GM19328 (cell line): ENCODE results near the gene UBA3.
A peak's percentile ranks its signal among the peaks of the same experiment; 100 is the strongest.

ENCODE experiments used
- ATAC-seq: cut with Tn5 transposase; IDR thresholded peaks from one replicate; pipeline ENCODE4 v1.9.1; 2021; ENCODE audit warnings: mild to moderate bottlenecking, moderate library complexity; ENCODE audit not compliant: unreplicated experiment

UBA3 gene

DNA sequence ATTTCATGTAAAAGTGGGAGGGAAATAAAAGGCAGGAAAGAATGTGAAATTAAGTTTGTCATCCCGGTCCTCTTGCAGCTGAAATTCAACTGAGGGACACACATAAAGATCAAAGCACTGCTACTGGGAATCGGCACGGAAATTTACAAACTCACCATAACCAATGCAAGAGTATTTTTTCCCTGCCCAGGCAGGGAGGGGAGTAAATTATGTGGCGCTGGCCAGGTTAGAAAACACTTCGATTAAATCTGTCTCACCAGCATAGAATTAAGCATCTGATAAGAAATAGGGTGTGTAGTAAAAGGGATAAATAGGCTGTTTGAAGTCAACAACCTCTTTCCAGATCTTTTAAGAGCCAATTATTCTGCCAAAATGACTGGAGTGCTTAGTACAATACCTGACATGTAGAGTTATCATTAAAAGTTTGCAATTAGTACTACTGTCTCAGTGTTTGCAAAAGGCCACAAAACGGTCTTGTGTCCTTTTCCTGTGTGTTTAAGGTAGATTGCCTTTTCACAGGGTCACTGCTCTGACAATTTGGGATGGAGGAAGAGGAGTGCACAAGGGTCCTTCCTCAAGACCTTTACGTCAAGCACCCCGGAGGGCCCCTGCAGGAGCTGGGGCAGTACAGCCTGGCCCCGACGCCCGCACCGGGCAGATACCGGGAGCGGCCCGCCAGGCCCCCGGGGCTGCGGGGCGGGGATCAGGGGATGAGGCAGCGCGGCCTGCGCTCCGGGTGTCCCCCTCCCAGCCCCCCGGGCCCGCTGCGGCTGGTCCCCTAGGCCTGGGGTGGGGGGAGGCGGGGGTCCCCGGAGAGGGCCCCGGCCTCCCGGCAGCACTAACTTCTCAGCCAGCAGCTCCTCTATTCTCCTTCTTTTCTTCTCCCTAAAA lies 651 bp downstream of the UBA3 start:
- peak; percentile 18 for ATAC-seq

DNA sequence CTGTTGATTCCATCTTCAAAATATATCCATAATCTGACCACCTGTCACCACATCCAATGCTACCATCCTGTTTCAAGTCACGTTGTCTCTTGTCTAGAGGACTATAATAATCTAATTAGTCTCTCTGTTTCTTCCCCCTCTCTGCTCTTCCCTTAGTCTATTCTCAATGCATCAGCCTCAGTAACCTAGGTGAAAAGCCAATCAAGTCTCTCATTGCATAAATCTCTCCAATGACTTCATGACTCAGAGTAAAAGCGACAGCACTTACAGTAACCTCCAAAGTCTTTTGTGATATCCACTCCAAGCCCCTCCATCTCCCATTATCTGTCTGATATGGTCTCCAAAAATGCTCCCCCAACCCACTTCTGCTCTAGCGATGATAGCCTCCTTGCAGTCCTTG lies 7.2 kb downstream of the UBA3 start:
- ATAC-seq, result no peak

DNA sequence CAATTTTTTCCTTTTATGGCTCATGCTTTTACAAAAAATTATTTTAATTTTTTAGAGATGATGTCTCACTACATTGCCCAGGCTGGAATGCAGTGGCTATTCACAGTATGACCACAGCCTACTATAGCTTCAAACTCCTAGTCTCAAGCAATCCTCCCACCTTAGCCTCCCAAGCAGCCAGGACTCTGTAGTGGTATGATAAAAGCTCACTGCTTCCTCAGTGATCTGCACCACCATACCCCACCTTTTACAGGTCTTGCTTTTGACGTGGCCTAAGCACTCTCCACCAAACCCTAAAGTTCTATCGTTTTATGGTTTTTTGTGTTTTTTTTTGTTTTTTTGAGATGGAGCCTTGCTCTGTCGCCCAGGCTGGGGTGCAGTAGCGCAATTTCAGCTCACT lies 14.0 kb downstream of the UBA3 start:
- ATAC-seq, result no peak

DNA sequence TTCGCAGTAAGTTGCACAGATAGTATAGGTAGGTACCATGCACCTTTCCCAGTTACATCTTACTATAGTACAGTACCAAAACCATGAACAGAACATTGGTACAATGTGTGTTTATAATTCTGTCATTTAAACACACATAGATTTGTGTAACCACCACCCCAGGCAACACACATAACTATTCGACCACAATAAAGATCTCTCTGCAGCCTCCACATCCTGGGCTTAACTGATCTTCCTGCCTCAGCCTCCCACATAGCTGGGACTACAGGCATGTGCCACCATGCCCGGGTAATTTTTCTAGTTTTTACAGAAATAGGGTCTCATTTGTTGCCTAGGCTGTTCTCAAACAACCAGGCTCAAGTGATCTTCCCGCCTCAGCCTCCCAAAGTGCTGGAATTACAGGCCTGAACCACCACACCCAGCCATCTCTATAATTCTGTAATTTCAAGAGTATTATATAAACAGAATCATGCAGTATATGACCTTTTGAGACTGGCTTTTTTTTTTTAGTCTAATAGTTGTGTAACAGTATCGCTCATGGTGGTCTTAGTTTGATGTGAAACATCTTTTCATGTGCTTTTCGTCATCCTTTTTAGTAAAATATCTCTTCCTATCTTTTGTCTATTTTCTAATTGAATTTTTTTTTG lies 14.7 kb downstream of the UBA3 start:
- no peak for ATAC-seq

DNA sequence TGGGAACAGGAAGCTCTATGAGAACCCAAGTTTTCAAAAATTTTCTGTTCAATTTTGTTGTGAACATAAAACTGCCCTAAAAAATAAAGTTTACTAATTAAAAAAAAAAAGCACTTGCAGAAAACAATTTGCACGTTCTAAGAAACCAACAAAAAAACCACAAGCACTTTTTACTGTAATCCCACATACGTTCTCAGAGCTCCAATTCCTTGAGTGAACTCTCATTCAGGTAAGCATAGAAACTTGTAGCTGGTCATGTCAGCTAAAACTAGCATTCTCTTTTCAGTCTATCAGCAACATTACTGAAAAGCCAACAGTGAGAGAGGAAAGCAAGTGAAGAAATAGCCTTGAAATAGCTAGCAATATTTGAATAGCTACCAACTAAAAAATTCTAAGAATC lies 16.5 kb downstream of the UBA3 start:
- ATAC-seq, result no peak

DNA sequence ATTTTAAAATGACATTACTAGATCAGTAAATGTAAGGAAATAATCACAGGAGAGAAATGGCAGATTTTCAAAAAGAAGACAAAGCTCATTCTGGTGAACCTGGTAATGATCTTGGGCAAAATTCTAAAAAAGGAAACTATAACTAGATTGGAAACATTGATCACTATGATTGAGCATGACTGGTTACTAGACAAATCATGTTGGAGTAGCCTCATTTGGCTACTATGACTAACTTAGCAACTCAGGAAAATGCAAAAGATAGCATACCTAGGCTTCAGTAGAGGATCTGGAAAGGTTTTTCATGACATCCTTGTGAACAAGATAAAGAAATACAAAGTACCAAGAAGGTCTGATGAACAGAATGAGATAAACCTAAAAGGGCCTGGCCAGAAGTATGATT lies 20.5 kb downstream of the UBA3 start:
- ATAC-seq, result no peak

DNA sequence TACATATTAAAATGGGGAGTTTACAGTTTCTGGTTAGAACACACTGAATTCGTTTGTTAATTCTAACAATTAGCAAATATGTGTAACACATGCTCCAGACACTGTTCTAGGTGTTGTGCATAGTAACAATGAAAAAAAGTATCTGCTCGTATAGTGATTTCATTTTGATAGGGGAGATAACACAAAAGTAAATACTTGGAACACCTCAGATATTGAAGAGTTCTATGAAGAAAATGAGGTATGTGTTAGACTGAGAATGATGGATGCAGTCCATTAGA lies 21.3 kb downstream of the UBA3 start:
- no peak for ATAC-seq

DNA sequence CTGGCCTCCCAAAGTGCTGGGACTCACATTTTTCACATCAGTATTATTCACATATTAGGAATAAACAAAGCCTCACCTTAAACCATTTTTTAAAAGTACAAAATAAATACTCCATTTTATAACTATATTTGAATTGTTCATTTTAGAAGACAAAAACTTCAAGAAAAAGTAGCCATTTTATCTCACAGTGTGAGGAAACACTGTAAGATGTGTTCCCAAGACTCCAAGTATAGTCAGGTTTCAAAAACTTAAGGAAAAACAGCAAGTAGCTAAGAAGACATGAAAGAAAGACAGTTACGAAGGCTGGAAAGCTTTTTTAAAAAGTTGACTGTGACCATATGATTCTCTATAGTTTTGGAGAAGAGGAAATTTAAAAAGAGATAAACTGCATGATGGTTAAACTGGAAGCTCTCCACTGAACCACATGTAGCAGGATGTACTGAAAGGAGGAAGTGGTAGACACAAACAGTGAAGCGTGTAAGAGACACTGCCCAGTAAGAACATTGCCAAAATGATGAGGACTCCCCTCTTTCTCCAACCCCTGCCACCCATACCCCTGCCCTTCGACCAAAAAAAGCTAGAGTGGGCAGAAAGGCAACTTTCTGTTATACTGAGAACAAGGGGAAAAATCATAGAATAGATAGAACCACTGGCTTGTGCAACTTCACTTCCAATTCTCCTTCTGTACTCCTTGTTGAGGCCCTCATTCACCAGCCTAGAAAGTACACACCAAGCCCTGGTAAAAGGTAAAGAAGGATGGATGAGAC lies 21.8 kb downstream of the UBA3 start:
- peak; percentile 99 for ATAC-seq

DNA sequence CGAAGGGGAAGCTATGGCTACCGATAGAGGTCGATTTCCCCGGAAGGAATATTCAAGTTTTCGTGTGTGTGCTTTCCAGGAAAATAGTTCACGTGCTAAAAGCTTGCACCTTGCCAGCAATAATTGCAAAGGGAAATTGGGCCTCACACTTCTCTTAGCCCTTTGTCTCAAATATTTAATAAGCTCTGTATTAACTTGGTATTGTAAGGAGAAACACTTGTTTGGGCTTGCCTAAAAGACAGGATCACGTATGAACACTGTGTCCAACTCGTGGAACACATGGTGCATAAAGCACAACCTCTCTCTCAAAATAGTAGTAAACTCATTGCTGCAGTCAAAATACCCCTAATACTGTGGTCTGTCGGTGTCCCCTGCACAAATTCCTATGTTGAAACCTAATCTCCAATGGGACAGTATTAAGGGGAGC lies 27.7 kb downstream of the UBA3 start:
- ATAC-seq, result no peak

DNA sequence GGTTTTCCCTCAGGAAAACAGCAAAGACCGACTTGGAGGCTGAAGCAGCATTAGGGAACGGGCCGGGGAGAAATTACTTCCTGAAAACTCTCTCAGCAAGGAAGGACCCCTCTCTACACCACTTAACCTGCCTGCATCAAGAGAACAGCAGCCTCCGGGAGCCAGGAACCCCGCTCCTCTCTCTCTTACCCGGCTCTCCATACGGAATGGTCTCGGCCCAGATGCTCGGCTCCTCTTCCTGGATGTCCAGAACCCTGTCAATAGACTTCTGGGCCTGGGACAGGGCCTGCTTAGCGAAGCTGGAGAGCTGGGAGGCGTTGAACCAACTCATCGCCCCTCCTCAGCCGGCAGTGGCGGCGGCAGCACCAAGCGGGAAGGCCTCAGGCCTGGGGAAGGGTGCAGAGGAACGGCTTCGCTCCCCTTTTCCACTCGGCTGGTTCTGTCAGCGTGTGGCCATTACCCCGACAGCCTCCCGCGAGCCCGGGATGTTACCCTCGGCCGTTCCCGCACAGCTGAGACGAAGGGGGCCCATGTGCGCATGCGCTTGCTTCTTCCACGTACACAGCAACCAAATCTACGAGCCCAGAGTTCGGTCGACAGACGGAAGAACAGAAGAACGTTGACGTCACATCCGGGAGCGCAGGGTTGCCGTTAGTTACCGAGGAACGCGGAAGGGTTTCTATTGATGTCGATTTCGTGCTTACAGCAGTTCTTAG lies 28.3 kb downstream of the UBA3 start, which contains the start of gene TMF1:
Gene TMF1, minus strand, starts transcription at position 578 of the 716 bp plus-strand sequence. Its CDS starts 247 bp downstream, at position 331.
- peak; percentile 95 for ATAC-seq

DNA sequence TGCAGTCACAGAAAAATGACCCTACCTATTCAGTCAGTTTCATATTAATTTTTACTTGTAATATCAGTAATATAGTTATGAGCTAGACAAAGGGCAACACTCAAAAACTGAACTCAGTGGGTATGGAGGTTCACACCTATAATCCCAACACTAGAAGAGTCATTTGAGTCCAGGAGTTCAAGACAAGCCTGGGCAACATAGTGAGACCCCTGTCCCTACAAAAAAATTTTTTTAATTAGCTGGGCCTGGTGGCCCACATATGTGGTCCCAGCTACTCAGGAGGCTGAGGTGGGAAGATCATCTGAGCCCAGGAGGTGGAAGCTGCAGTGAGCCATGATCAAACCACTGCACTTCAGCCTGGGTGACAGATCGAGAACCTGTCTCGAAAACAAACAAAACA lies 31.2 kb downstream of the UBA3 start:
- ATAC-seq, result no peak

DNA sequence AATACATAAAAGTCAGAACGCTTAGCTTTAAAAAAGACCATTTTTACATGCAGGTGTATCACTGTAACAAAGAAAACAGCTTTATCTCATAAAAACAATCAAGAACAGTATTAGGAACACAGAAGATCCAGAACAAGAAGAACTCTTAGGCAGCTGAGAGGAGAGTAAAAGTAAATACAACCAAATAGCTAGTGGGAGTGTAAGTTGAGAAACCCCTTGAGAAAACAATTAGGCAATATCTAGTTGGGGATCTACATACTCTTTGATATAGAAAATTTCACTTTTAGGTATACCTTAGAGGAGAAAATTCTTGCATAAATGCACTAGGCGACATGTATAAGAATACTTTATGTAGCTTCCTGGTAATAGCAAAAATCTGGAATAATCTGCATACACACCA lies 35.6 kb downstream of the UBA3 start:
- no peak for ATAC-seq

DNA sequence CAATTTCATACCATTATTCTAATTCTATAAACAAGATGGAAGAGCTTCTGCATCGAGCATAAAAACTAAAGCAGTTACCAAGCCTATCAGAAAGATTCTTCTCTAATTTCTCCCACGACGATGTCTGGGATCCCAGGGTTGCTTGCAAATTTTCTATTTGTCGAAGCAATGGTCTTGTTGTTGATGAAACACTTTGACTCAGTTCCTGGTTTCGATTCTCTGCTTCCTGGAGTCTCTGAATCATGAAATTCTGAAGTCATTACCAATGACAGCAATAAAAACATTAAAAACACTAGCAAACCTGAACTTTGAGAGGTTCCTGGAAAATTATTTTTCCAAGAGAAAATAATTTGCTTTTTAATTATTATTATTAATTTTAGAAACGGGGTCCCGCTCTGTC lies 46.7 kb downstream of the UBA3 start:
- ATAC-seq, result no peak

DNA sequence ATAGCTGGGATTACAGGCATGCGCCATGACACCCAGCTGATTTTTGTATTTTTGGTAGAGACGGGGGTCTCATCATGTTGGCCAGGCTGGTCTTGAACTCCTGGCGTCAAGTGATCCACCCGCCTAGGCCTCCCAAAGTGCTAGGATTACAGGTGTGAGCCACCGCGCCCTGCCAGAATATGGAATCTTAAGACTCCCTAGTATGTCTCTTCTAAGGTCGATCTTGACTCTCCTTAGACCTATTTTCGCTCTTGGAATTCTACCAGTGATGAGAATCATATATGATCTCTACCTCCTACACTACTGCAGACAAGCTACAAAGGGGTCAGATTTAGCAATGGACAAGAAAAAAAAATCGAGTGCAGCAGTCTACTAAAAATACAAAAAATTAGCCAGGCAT lies 47.4 kb downstream of the UBA3 start:
- ATAC-seq, result no peak

DNA sequence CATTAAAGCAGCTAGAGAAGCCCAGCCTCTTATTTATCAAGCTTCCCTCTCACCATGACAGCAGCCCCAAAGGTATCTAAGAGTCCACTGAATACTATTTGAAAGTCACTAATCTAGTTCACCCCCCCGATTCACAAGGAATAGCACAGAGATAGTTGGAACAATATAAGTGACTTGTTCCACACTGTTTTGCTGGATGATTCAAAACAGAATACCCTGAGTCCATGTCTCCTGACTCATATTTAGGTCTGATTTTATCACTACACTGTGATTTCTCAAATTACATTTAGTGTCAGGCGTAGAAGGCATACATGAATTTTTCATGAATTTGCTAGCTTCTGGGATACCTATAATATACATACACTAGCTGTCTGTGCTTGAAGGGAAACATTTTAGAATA lies 48.0 kb downstream of the UBA3 start:
- ATAC-seq, result no peak

DNA sequence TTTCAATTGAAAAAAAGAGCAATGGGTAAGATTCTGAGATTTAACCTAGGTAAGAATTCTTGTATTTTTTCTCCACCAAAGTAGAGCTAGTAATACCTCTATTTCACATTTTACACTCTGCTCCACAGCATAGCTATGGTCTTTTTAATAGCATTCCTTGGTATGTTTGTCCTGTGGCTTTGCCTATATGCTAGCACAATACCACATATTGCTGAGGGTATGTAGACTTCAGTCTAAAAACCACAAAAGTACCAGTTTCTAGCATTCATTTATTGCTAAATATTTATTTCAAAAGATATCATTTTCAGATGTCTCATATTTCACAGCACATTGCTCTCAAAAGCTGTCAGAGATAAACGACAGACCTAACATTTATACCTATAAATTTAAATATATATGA lies 48.5 kb downstream of the UBA3 start:
- no peak for ATAC-seq

DNA sequence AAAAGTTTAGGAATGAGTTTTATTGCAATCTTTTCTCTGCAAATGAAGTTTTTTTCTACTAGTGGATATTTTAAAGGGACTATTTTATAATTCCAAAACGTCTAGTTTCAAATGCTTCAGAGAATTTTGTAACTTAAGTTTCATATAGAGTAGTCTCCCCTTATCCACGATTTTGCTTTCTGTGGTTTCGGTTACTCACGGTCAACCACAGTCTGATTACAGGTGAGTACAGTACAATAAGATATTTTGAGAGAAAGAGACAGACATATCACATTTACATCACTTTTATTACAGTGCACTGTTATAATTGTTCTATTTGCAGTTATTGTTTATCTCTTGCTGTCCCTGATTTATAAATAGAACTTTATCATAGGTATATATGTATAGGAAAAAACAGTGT lies 59.3 kb downstream of the UBA3 start:
- no peak for ATAC-seq

DNA sequence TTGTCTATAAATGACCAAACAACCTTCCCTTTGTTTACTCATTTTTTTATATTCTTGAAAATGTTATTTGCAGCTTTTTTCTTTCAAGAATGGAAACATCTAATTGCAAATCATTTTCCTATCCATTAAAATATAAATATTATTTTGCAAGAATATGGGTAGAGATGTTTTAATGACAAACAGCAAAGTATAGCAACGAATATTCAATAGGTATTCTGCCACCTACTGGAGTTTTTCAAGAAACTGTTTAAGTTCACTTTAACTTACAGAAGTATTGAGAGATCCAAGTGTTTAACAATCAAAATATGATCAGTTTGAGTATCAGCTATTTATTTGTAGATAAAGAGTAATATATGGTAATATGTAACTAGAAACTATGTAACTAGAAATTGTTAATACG lies 59.7 kb downstream of the UBA3 start:
- ATAC-seq, result no peak

DNA sequence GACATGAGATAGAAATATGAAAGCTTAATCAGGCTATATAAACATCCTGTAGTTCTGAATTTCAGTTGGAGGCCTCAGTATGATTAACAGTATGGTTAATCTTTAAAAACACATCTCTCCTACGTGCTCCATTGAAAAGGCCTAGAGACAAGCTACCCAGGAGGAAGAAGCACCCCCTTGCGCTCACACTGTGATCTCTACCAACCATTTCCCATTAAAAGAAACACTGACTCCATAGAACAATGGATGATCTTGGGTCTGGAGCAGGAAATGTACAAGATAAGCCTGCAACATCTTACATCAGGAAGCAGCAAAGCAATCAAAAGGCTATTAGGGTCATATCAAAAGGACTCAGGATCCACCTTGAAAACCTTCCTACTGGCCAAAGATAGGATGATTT lies 63.3 kb downstream of the UBA3 start:
- no peak for ATAC-seq

DNA sequence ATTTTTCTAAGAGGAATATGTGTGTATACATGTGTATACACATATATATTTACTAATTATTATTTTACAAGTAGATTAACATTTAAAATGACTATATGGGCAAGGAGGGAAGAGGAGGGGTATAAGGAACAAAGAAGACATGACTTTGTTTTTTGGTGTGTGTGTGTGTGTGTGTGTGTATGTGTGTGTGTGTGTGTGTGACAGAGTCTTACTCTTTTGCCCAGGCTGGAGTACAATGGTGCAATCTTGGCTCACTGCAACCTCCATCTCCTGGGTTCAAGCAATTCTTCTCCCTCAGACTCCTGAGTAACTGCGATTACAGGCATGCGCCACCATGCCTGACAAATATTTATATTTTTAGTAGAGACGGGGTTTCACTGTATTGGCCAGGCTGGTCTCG lies 64.1 kb downstream of the UBA3 start:
- no peak for ATAC-seq

DNA sequence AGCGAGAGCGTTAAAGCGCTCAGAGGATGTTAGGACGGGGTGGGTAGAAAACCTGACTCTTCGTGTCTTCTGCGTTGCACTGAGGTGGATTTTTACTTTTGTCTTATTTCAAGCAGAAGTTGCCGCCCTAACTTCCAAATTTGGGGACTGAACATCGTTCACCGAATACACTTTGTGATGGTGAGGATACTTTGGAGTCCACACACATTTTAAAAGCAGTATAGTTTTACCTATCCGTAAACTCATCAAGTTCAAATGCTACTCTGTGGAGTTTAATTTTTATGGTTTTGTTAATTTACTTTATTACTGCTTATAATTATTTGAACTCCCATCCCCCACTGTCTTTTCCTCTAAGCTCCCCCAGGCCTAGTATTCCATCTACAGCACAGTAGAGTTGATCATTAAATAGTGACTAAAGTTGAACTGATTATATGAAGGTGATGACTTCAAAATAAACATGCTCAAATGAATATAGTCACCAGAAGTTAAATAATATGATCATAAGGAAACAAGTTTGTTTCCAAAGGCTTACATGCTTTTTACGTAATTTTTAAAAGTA lies 66.1 kb downstream of the UBA3 start:
- no peak for ATAC-seq
